AG08395 (cell line): Measurements from ENCODE around the gene SPN.
"Not testable (repeated sequence)": the region's sequence is repeated elsewhere in the genome, so short reads cannot be mapped to it uniquely, and the experiment has no call there.

ENCODE experiments used
- DNase-seq: peaks from one replicate; pipeline ENCODE4 v3.0.0; 2012; ENCODE audit warnings: mixed read lengths, low spot score

Gene SPN, protein sequence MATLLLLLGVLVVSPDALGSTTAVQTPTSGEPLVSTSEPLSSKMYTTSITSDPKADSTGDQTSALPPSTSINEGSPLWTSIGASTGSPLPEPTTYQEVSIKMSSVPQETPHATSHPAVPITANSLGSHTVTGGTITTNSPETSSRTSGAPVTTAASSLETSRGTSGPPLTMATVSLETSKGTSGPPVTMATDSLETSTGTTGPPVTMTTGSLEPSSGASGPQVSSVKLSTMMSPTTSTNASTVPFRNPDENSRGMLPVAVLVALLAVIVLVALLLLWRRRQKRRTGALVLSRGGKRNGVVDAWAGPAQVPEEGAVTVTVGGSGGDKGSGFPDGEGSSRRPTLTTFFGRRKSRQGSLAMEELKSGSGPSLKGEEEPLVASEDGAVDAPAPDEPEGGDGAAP

DNA sequence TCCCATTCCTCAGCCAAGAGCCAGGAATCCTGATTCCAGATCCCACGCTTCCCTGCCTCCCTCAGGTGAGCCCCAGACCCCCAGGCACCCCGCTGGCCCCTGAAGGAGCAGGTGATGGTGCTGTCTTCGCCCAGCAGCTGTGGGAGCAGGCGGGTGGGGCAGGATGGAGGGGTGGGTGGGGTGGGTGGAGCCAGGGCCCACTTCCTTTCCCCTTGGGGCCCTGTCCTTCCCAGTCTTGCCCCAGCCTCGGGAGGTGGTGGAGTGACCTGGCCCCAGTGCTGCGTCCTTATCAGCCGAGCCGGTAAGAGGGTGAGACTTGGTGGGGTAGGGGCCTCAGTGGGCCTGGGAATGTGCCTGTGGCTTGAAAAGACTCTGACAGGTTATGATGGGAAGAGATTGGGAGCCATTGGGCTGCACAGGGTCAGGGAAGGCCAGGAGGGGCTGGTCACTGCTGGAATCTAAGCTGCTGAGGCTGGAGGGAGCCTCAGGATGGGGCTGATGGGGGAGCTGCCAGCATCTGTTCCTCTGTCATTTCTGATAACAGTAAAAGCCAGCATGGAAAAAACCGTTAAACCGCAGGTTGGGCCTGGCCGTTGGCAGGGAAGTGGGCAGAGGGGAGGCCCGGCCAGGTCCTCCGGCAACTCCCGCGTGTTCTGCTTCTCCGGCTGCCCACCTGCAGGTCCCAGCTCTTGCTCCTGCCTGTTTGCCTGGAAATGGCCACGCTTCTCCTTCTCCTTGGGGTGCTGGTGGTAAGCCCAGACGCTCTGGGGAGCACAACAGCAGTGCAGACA is at the start of gene SPN:
TSS of gene SPN (plus strand) at position 232 of the 791 bp plus-strand sequence. CDS start at position 714, 482 bp downstream.
- DNase-seq = no peak

DNA sequence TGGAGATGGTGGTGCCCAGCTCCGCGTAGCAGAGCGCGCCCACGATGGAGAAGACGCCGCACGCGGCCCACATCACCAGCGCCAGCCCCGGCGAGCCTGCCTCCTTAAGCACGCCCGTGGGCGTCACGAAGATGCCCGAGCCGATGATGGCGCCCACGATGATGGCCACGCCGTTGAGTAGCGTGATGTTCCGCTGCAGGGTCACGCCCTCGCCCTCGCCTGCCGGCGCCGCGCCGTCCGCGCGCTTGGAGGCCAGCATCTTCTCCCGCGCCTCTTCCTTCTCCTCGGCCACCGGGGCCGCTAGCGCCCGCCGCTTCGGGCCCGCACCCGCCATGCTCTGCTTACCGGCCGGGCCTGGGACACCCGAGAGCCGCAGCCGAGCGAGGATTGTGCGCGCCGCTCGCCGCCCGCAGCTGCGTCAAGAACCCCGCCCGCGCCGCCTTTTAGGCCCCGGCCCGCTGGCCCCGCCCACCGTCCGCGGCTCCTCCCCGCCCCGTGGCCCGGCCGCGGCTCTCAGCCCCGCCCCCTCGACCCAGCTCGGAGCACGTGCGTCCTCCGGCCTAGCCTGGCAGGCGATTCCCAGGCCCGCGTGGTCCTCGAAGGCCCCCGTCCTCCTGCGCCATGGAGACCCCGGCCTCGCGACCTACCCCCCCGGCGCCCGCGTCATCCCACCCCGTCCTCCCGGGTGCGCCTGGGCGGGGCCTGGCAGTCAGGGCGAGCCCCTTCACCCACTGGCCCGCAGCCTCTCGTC is 49.6 kb upstream of the SPN start:
- DNase-seq = peak; percentile 61

DNA sequence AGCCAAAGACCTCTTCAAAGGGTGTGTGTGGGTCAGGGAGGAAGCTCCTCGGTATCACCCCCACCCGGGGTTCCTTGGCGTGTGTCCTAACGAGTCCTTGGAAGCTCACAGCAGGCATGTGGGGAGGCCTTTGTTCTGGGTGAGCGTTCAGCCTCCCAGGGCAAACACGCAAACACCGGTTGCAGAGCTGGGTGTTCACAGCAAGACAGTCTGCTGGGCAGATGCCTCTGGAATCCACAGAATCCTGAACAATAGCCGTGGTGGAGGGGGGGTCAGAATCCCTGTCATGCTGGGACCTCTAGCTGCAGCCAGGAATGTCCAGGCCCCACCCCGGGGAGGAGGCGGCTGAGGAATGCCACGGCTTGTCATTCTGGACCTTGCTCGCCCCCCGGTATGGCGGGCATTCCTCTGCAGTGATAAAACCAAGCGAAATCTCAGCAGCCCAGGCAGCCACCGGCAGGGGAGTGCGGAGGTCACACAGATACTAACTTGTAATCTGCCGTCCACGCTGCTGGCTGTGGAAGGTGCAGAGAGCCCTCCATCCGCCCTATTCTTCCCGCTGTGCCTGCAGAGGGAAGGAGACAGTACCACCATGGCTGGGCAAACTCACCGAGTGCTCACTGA is 48.2 kb upstream of the SPN start:
- not testable (repeated sequence) for DNase-seq

DNA sequence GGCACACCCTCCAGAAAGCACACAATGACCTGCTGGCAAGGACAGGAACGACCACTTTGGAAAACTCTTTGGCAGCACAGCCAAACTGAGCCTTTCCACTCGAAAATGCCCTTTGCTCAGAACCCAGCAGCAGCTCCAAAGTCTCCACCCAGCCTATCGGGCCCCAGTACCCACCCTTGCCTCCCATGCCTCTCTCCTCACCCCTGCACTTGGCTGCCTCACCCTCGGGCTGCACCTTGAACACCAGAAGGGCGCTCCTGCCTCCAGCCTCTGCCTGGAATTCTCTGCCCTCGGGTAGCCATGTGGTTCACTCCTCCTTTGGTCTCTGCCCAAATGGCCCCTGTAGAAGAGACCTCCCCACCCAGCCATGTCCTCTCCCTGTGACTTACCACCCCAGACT is 46.9 kb upstream of the SPN start:
- not testable (repeated sequence) for DNase-seq

GRCh38 chr16:29620591-29620990 is 42.5 kb upstream of the SPN start:
- DNase-seq = not testable (repeated sequence)

DNA sequence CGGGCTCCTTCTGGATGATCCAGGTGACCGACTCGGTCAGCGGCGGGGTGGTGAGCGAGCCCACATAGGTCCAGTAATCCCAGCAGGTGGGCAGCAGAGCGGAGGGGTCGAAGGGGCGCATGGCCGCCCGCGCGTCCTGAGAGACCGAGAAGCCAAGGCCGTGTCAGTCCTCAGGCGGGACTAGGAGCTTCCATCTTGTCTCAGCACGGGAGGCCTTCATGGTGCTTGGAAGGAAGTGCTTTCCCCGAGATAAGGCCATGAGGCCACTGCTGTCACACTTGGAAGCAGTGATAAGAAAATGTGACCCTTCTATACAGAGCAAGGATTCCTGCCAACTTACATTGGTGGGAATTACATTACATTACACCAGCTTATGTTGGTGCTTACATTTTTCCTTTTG is 40.3 kb upstream of the SPN start:
- DNase-seq = not testable (repeated sequence)

- not testable (repeated sequence) for DNase-seq
These were observed 39.8 kb upstream of the SPN start for GRCh38 chr16:29623253-29623652.

- not testable (repeated sequence) for DNase-seq
These were observed 37.9 kb upstream of the SPN start for GRCh38 chr16:29625114-29625513.

- DNase-seq = not testable (repeated sequence)
These were observed 36.2 kb upstream of the SPN start for GRCh38 chr16:29626778-29627331.

GRCh38 chr16:29627661-29628075 is 35.4 kb upstream of the SPN start:
- not testable (repeated sequence) for DNase-seq

- DNase-seq = not testable (repeated sequence)
These were observed 34.3 kb upstream of the SPN start for GRCh38 chr16:29628707-29629106.

GRCh38 chr16:29629318-29629717 is 33.7 kb upstream of the SPN start:
- not testable (repeated sequence) for DNase-seq

GRCh38 chr16:29631658-29632057 is 31.4 kb upstream of the SPN start:
- DNase-seq = not testable (repeated sequence)

- not testable (repeated sequence) for DNase-seq
These were observed 27.1 kb upstream of the SPN start for GRCh38 chr16:29635902-29636301.

GRCh38 chr16:29636368-29636767 is 26.7 kb upstream of the SPN start:
- DNase-seq = not testable (repeated sequence)

DNA sequence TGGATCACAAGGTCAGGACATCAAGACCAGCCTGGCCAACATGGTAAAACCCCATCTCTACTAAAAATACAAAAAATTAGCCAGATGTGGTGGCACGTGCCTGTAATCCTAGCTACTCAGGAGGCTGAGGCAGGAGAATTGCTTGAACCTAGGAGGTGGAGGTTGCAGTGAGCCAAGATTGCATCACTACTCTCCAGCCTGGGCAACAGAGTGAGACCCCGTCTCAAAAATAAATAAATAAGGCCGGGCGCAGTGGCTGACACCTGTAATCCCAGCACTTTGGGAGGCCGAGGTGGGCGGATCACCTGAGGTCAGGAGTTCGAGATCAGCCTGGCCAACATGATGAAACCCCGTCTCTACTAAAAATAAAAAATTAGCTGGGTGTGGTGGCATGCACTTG is 24.3 kb upstream of the SPN start:
- DNase-seq = not testable (repeated sequence)

DNA sequence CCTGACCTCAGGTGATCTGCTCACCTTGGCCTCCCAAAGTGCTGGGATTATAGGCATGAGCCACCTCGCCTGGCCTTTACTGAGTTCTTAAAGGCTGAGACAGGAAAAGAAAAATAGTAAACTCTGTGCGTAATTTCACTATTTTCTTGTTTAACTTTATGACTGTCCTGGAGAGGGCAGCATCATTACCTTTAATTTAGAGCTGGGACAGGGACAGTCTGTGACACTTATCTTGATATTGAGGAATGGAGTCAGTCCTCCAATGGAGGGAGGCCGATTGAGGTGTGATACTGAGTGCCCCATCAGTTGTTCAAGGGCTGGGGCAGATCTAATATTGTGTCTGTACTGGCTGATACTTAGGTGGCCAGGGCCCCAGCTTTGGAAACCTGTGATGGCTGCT is 21.5 kb upstream of the SPN start:
- DNase-seq = no peak

DNA sequence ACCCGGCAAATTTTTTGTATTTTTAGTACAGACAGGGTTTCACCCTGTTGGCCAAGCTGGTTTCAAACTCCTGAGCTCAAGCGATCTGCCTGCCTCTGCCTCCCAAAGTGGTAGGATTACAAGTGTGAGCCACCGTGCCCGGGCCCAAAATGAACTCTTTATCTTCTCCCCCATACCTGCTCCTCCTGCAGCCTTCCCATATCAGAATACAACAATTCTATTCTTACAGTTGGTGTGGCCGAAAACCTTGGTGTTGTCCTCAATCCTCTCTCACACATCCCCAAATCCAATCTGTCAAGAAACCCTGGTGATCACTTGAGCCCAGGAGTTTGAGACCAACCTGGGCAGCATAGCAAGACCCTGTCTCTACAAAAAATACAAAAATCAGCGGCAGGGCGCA is 19.5 kb upstream of the SPN start:
- DNase-seq = no peak

DNA sequence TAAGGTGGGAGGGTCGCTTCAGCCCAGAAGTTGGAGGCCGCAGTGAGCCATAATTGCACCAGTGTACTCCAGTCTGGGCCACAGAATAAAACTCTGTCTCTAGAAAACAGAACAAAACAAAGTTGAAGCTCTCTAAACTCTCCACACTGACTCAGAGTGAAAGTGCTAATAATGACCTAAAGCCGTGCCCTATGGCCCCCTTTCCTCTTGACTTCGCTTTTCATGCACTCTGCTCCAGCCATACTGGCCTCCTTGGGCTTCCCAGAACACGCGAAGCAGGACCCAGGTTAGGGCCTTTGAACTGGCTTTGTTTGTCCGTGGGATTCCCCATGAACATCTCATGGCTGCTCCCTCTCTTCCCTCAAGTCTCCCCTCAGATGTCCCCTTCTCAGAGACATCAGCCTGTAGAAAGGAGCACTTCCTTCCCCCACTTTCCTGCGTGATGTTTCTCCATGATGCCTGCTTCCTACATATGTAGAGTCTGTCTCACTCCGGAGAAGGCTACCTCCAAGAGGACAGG is 18.6 kb upstream of the SPN start:
- no peak for DNase-seq

GRCh38 chr16:29644973-29645693 is 17.9 kb upstream of the SPN start:
- no peak for DNase-seq
